ENCODE results near the gene RLN1.
"Not testable (repeated sequence)": the region's sequence is repeated elsewhere in the genome, so short reads cannot be mapped to it uniquely, and the experiment has no call there.

Gene RLN1

GRCh38 chr9:5338992-5339981 lies at the start of gene RLN1:
TSS of gene RLN1 (minus strand) at chr9:5339876. CDS start at chr9:5339746, 130 bp downstream.
- in situ Hi-C loops (cut with MboI; ENCODE audit: low sequenced_read_pairs): not testable (repeated sequence)

GRCh38 chr9:5389109-5389732 lies 49.5 kb upstream of the RLN1 start:
- in situ Hi-C loops (cut with MboI; ENCODE audit: low sequenced_read_pairs): no loop called here

GRCh38 chr9:5388026-5388819 lies 48.5 kb upstream of the RLN1 start:
- in situ Hi-C loops (cut with MboI; ENCODE audit: low sequenced_read_pairs): no loop called here

GRCh38 chr9:5384436-5384835 lies 44.8 kb upstream of the RLN1 start:
- in situ Hi-C loops (cut with MboI; ENCODE audit: low sequenced_read_pairs): no loop called here

- in situ Hi-C loops (cut with MboI; ENCODE audit: low sequenced_read_pairs): no loop called here
Observed at GRCh38 chr9:5382479-5382878, 42.8 kb upstream of the RLN1 start.

GRCh38 chr9:5375790-5376477 lies 36.3 kb upstream of the RLN1 start:
- in situ Hi-C loops (cut with MboI; ENCODE audit: low sequenced_read_pairs): no loop called here

- in situ Hi-C loops (cut with MboI; ENCODE audit: low sequenced_read_pairs): no loop called here
Observed at GRCh38 chr9:5375091-5375490, 35.4 kb upstream of the RLN1 start.

GRCh38 chr9:5364294-5365024 lies 24.8 kb upstream of the RLN1 start:
- in situ Hi-C loops (cut with MboI; ENCODE audit: low sequenced_read_pairs): no loop called here

GRCh38 chr9:5361326-5362010 lies 21.8 kb upstream of the RLN1 start:
- in situ Hi-C loops (cut with MboI; ENCODE audit: low sequenced_read_pairs): no loop called here

GRCh38 chr9:5360341-5360740 lies 20.7 kb upstream of the RLN1 start:
- in situ Hi-C loops (cut with MboI; ENCODE audit: low sequenced_read_pairs): no loop called here

GRCh38 chr9:5357431-5358105 lies 17.9 kb upstream of the RLN1 start:
- in situ Hi-C loops (cut with MboI; ENCODE audit: low sequenced_read_pairs): no loop called here

- in situ Hi-C loops (cut with MboI; ENCODE audit: low sequenced_read_pairs): no loop called here
Observed at GRCh38 chr9:5355817-5356216, 16.1 kb upstream of the RLN1 start.

- in situ Hi-C loops (cut with MboI; ENCODE audit: low sequenced_read_pairs): no loop called here
Observed at GRCh38 chr9:5355226-5355625, 15.6 kb upstream of the RLN1 start.

GRCh38 chr9:5354184-5354583 lies 14.5 kb upstream of the RLN1 start:
- in situ Hi-C loops (cut with MboI; ENCODE audit: low sequenced_read_pairs): no loop called here

- in situ Hi-C loops (cut with MboI; ENCODE audit: low sequenced_read_pairs): no loop called here
Observed at GRCh38 chr9:5352637-5353248, 13.1 kb upstream of the RLN1 start.

- in situ Hi-C loops (cut with MboI; ENCODE audit: low sequenced_read_pairs): no loop called here
Observed at GRCh38 chr9:5336688-5337087, 3.0 kb downstream of the RLN1 start.

- in situ Hi-C loops (cut with MboI; ENCODE audit: low sequenced_read_pairs): not testable (repeated sequence)
Observed at GRCh38 chr9:5331276-5331675, 8.4 kb downstream of the RLN1 start.

- in situ Hi-C loops (cut with MboI; ENCODE audit: low sequenced_read_pairs): no loop called here
Observed at GRCh38 chr9:5326893-5327548, 12.7 kb downstream of the RLN1 start.
